ENCODE results near the gene KCTD2.

KCTD2 gene

DNA sequence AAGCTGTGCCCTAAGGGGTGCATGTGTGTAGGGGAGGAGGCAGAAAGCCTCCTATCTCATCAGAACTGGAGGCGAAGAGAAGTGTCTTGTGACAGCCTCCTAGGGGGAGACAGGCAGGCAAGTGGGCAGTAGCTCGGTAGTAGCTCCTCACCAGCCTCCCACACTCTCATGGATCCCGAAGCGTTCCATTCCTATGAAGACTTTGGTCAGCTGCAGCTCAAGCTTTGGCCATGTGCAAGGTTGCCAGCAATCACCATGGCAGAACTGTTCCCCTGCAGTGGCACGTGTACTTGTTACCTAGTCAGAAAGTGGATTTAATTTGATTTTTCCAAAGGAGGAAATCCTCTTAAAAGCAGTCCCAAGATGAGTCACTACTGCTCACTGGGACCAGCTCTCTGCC, 27.9 kb upstream of the KCTD2 start:
- TF ChIP-seq, protein P1, sequence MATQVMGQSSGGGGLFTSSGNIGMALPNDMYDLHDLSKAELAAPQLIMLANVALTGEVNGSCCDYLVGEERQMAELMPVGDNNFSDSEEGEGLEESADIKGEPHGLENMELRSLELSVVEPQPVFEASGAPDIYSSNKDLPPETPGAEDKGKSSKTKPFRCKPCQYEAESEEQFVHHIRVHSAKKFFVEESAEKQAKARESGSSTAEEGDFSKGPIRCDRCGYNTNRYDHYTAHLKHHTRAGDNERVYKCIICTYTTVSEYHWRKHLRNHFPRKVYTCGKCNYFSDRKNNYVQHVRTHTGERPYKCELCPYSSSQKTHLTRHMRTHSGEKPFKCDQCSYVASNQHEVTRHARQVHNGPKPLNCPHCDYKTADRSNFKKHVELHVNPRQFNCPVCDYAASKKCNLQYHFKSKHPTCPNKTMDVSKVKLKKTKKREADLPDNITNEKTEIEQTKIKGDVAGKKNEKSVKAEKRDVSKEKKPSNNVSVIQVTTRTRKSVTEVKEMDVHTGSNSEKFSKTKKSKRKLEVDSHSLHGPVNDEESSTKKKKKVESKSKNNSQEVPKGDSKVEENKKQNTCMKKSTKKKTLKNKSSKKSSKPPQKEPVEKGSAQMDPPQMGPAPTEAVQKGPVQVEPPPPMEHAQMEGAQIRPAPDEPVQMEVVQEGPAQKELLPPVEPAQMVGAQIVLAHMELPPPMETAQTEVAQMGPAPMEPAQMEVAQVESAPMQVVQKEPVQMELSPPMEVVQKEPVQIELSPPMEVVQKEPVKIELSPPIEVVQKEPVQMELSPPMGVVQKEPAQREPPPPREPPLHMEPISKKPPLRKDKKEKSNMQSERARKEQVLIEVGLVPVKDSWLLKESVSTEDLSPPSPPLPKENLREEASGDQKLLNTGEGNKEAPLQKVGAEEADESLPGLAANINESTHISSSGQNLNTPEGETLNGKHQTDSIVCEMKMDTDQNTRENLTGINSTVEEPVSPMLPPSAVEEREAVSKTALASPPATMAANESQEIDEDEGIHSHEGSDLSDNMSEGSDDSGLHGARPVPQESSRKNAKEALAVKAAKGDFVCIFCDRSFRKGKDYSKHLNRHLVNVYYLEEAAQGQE (IDR thresholded peaks at IDR 0.05; ENCODE audit: insufficient read depth in 1 of 2, low read depth in 2 of 2, low read length in 2 of 2): no peak
- TF ChIP-seq SIN3A (IDR thresholded peaks at IDR 0.05; ENCODE audit: borderline replicate concordance, insufficient read depth, low read length): no peak
- no peak for TF ChIP-seq FOXP2 (optimal IDR thresholded peaks at IDR 0.05; ENCODE audit: borderline replicate concordance, extremely low read depth, extremely low read length, insufficient read depth)

DNA sequence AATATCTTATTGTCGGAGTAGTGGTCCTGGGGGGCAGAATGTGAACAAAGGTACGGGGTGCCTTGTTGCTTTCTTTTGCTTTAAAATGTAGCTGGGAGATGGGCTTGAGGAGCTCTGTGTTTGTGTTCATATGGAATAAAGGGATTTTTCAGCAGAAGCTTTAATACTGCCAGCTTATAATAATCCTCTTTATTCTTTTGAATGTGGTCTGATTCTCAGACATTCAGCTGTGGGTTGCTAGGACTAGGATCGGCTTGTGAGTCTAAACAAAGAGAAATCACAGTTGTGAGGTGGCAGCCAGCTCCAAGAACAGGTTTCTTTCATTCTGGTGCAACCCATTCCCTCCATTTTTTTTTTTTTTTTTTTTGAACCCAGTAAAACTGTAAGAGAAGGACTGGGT, 27.3 kb upstream of the KCTD2 start:
- TF ChIP-seq SIN3A (IDR thresholded peaks at IDR 0.05; ENCODE audit: borderline replicate concordance, insufficient read depth, low read length): no peak
- TF ChIP-seq TAF1 (IDR thresholded peaks at IDR 0.05; ENCODE audit: borderline replicate concordance, insufficient read depth, low read length): no peak
- no peak for TF ChIP-seq FOXP2 (optimal IDR thresholded peaks at IDR 0.05; ENCODE audit: borderline replicate concordance, extremely low read depth, extremely low read length, insufficient read depth)
- no peak for TF ChIP-seq POLR2AphosphoS5 (IDR thresholded peaks at IDR 0.05; ENCODE audit: low read depth, low read length)
- TF ChIP-seq, protein P1 (IDR thresholded peaks at IDR 0.05; ENCODE audit: insufficient read depth in 1 of 2, low read depth in 2 of 2, low read length in 2 of 2): no peak

DNA sequence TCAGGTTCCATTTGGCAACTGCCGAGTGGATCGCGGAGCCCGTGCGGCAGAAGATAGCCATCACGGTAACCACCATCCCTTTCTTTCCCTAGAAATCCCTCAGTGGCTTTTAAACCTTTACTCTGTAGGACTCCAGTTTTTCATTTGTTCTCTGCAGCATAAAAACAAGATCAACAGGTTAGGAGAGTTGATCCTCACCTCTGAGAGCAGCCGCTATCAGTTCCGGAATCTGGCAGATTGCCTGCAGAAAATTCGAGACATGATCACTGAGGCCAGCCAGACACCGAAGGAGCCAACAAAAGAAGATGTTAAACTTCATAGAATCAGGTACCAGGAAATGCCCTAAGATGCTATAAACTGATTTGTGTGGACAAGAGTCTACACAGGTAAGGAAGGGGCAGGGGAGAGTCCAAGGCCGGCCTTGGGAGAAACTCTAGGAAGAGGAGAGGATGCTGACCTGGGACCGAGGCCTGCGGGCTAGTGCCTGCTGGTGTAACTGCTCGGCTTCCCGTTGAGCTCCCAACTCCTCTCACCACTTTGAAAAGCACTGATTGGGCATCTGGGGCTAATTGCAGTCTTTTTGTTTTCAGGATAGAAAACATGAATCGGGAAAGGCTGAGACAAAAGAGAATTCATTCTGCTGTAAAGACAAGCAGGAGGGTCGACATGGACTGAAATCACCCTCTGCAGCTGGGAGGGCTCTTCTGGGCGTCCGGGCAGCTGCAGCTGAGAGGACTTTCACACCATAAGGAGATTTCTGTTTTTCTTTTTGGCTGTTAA, 26.5 kb upstream of the KCTD2 start:
- TF ChIP-seq SIN3A (IDR thresholded peaks at IDR 0.05; ENCODE audit: borderline replicate concordance, insufficient read depth, low read length) (no peak), POLR2AphosphoS5 (IDR thresholded peaks at IDR 0.05; ENCODE audit: low read depth, low read length) (no peak), TAF1 (IDR thresholded peaks at IDR 0.05; ENCODE audit: borderline replicate concordance, insufficient read depth, low read length) (no peak), FOXP2 (optimal IDR thresholded peaks at IDR 0.05; ENCODE audit: borderline replicate concordance, extremely low read depth, extremely low read length, insufficient read depth) (no peak)
- TF ChIP-seq, protein P1 (IDR thresholded peaks at IDR 0.05; ENCODE audit: insufficient read depth in 1 of 2, low read depth in 2 of 2, low read length in 2 of 2): no peak

DNA sequence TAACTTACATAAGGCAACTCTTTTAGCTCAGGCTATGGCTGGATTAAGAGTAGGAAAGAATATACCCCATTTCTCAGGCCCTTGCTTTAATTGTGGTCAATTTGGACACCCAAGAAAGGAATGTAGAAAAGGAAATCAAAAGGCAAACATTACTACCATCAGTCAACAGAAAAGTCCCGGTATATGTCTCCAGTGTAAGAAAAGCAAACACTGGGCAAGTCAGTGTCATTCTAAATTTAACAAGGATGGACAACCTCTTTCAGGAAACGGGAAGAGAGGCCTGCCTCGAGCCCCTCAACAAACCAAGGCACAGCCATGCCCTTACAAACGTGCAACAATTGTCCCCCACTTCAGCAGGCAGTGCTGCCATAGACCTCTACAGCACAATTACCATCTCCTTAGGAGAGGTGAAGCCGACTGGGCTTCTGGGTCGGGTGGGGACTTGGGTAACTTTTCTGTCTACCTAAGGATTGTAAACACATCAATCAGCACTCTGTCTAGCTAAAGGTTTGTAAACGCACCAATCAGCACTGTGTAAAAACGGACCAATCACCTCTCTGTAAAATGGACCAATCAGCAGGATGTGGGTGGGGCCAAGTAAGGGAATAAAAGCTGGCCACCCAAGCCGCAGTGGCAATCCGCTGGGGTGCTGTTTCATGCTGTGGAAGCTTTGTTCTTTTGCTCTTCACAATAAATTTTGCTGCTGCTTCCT, 22.2 kb upstream of the KCTD2 start:
- TF ChIP-seq TAF1 (IDR thresholded peaks at IDR 0.05; ENCODE audit: borderline replicate concordance, insufficient read depth, low read length): no peak
- no peak for TF ChIP-seq SIN3A (IDR thresholded peaks at IDR 0.05; ENCODE audit: borderline replicate concordance, insufficient read depth, low read length)
- no peak for TF ChIP-seq POLR2AphosphoS5 (IDR thresholded peaks at IDR 0.05; ENCODE audit: low read depth, low read length)
- TF ChIP-seq, protein P1 (IDR thresholded peaks at IDR 0.05; ENCODE audit: insufficient read depth in 1 of 2, low read depth in 2 of 2, low read length in 2 of 2): no peak
- TF ChIP-seq FOXP2 (optimal IDR thresholded peaks at IDR 0.05; ENCODE audit: borderline replicate concordance, extremely low read depth, extremely low read length, insufficient read depth): no peak
